ENCODE data around the gene SLC9A1. TPM values are rescaled to one million over a fixed set of nuclear protein-coding genes. Genes with fewer than 3 reads are reported as not detected.

Gene SLC9A1
- polyA plus RNA-seq, 3 donors = 4.5 to 14.2 (median 4.6) TPM

- intact Hi-C loops (cut with micrococcal nuclease) = loop anchor here (1.0 to 5.0 kb wide), 3 partner anchors 18 to 39 kb away; no protein-coding TSS in a partner anchor
- peak overlapping the region; percentile 87 to 97 for H3K4me3 Mint-ChIP-seq
- DNase-seq = no peak
- WGBS (ENCODE audit: insufficient coverage) = 12% methylated on average over 17 of the region's 20 CpGs
- H3K27ac Mint-ChIP-seq = peak overlapping the region; percentile 87 to 100 (median 98)
- peak overlapping the region; percentile 26 for H2AFZ ChIP-seq (ENCODE audit: insufficient read depth, low read depth, low read length, poor library complexity, severe bottlenecking)
- peak overlapping the region; percentile 72 to 84 (median 83) for H3K4me3 ChIP-seq (replicated peaks in 1 of 3; ENCODE audit: low read depth in 2 of 3, low read length in 3 of 3)
- H3K9ac ChIP-seq (ENCODE audit: insufficient read depth, low read length, poor library complexity, severe bottlenecking) = peak overlapping the region; percentile 94
- H3K9me3 ChIP-seq (replicated peaks in 1 of 2; ENCODE audit: control insufficient read depth in 1 of 2, insufficient read depth in 1 of 2, low read length in 2 of 2) = no peaks in the 10 kb centered on the region
- peaks cover 0 to 4% (median 2%) of the 10 kb centered on the region in 3 donors for H3K27me3 Mint-ChIP-seq (ENCODE audit: low read depth in 3 of 3)
- H3K36me3 ChIP-seq (replicated peaks in 1 of 2; ENCODE audit: control insufficient read depth in 1 of 2, insufficient read depth in 2 of 2, low read length in 2 of 2) = no peaks in the 10 kb centered on the region
- peaks cover 55% of the 10 kb centered on the region for H3K4me1 Mint-ChIP-seq
- peaks cover 9 to 20% of the 10 kb centered on the region in 2 donors for H3K36me3 Mint-ChIP-seq
- H3K79me2 ChIP-seq (ENCODE audit: insufficient read depth, low read length) = peaks cover 52% of the 10 kb centered on the region
- no peaks in the 10 kb centered on the region for H3K9me3 Mint-ChIP-seq
- TF ChIP-seq, protein P1, sequence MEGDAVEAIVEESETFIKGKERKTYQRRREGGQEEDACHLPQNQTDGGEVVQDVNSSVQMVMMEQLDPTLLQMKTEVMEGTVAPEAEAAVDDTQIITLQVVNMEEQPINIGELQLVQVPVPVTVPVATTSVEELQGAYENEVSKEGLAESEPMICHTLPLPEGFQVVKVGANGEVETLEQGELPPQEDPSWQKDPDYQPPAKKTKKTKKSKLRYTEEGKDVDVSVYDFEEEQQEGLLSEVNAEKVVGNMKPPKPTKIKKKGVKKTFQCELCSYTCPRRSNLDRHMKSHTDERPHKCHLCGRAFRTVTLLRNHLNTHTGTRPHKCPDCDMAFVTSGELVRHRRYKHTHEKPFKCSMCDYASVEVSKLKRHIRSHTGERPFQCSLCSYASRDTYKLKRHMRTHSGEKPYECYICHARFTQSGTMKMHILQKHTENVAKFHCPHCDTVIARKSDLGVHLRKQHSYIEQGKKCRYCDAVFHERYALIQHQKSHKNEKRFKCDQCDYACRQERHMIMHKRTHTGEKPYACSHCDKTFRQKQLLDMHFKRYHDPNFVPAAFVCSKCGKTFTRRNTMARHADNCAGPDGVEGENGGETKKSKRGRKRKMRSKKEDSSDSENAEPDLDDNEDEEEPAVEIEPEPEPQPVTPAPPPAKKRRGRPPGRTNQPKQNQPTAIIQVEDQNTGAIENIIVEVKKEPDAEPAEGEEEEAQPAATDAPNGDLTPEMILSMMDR (IDR thresholded peaks at IDR 0.05) = no peak
- no peaks in the 10 kb centered on the region for H3K27me3 ChIP-seq (ENCODE audit: control insufficient read depth in 2 of 2, insufficient read depth in 2 of 2, low read length in 2 of 2)
- peaks cover 39% of the 10 kb centered on the region for H4K20me1 ChIP-seq (ENCODE audit: insufficient read depth, low read length)
- peak overlapping the region; percentile 92 for H3K4me2 ChIP-seq (replicated peaks; ENCODE audit: extremely low read depth, low read length, poor library complexity, severe bottlenecking)
- H3K4me1 ChIP-seq (ENCODE audit: control insufficient read depth in 1 of 2, insufficient read depth in 2 of 2, low read length in 2 of 2) = peaks cover 49 to 57% of the 10 kb centered on the region in 2 donors
- peak overlapping the region; percentile 59 to 97 for H3K27ac ChIP-seq (ENCODE audit: low read depth in 1 of 2, low read length in 2 of 2)
Measured at GRCh38 chr1:27154469-27154990, 395 bp downstream of the SLC9A1 start.

- Histone ChIP-seq H2AFZ (ENCODE audit: insufficient read depth, low read depth, low read length, poor library complexity, severe bottlenecking) (no peak overlapping the region), H3K27me3 (ENCODE audit: control insufficient read depth in 2 of 2, insufficient read depth in 2 of 2, low read length in 2 of 2) (no peaks in the 10 kb centered on the region), H3K27ac (ENCODE audit: low read depth in 1 of 2, low read length in 2 of 2) (peak overlapping the region; percentile 59 to 97), H3K36me3 (replicated peaks in 1 of 2; ENCODE audit: control insufficient read depth in 1 of 2, insufficient read depth in 2 of 2, low read length in 2 of 2) (peaks cover 0 to 2% of the 10 kb centered on the region in 2 donors), H3K4me1 (ENCODE audit: control insufficient read depth in 1 of 2, insufficient read depth in 2 of 2, low read length in 2 of 2) (peaks cover 54 to 63% of the 10 kb centered on the region in 2 donors), H3K4me3 (replicated peaks in 1 of 3; ENCODE audit: low read depth in 2 of 3, low read length in 3 of 3) (peak overlapping the region; percentile 72 to 84 (median 83)), H3K4me2 (replicated peaks; ENCODE audit: extremely low read depth, low read length, poor library complexity, severe bottlenecking) (peak overlapping the region; percentile 92), H3K79me2 (ENCODE audit: insufficient read depth, low read length) (peaks cover 58% of the 10 kb centered on the region), H3K9ac (ENCODE audit: insufficient read depth, low read length, poor library complexity, severe bottlenecking) (peak overlapping the region; percentile 94), H3K9me3 (replicated peaks in 1 of 2; ENCODE audit: control insufficient read depth in 1 of 2, insufficient read depth in 1 of 2, low read length in 2 of 2) (no peaks in the 10 kb centered on the region), H4K20me1 (ENCODE audit: insufficient read depth, low read length) (peaks cover 44% of the 10 kb centered on the region)
- WGBS (ENCODE audit: insufficient coverage) = 97% methylated on average over 14 of the region's 21 CpGs
- intact Hi-C loops (cut with micrococcal nuclease) = loop anchor here (1.0 to 5.0 kb wide), 3 partner anchors 17 to 39 kb away; no protein-coding TSS in a partner anchor
- H3K4me1 Mint-ChIP-seq = peaks cover 61% of the 10 kb centered on the region
- no peak for DNase-seq
- TF ChIP-seq, protein P1 (IDR thresholded peaks at IDR 0.05) = no peak
- H3K27me3 Mint-ChIP-seq (ENCODE audit: low read depth in 3 of 3) = peaks cover 0 to 2% (median 2%) of the 10 kb centered on the region in 3 donors
- H3K27ac Mint-ChIP-seq = peak overlapping the region; percentile 87 to 100 (median 98)
- H3K9me3 Mint-ChIP-seq = no peaks in the 10 kb centered on the region
- peak overlapping the region; percentile 87 to 97 for H3K4me3 Mint-ChIP-seq
- H3K36me3 Mint-ChIP-seq = peaks cover 11 to 22% of the 10 kb centered on the region in 2 donors
Measured at GRCh38 chr1:27153927-27154358, 982 bp downstream of the SLC9A1 start.
